H1 (cell line): Measurements from ENCODE around the gene HSP90B1. TPM values are rescaled to one million over a fixed set of nuclear protein-coding genes. Genes with fewer than 3 reads are reported as not detected.

Experiments
- CTCF ChIA-PET: fragments of 300-600 bp; sonication (Branson Sonifier 250); formaldehyde crosslinking; loops from one replicate; lab custom pipeline; 2021; ENCODE audit not compliant: partially characterized antibody; lab: Charles Lee
- POLR2A ChIA-PET: fragments of 300-600 bp; sonication (Branson Sonifier 250); formaldehyde crosslinking; loops from one replicate; lab custom pipeline; 2021; ENCODE audit warnings: inconsistent platforms; ENCODE audit not compliant: partially characterized antibody; lab: Charles Lee
- DNase-seq, 2 experiments: peaks; one replicate each; pipeline versions ENCODE4 v3.0.0 to v3.0.0-alpha.2; 2010 to 2022; ENCODE audit warnings: low spot score in 2 of 2, low read depth in 1 of 2, mixed read lengths in 1 of 2
- FAIRE-seq: peaks from 2 replicates; lab custom pipeline; 2011; peaks lifted over from hg19 to GRCh38; lab: Jason Lieb, UNC
- H2AFZ ChIP-seq: 2 replicates; pipeline ENCODE4 v1.8.1; 2012; ENCODE audit warnings: low read length, inconsistent platforms
- H2AK5ac ChIP-seq: 2 replicates; pipeline ENCODE4 v1.6.1; 2013; ENCODE audit warnings: low read depth, low read length
- H2BK120ac ChIP-seq: replicated peaks from 2 replicates; pipeline ENCODE3; 2013; ENCODE audit warnings: low read depth, low read length, inconsistent platforms
- H2BK12ac ChIP-seq: 2 replicates; pipeline ENCODE4 v1.6.1; 2013; ENCODE audit warnings: low read depth, low read length
- H2BK15ac ChIP-seq: 2 replicates; pipeline ENCODE4 v1.6.1; 2013; ENCODE audit warnings: low read length
- H2BK20ac ChIP-seq: 2 replicates; pipeline ENCODE4 v1.6.1; 2013; ENCODE audit warnings: low read length
- H2BK5ac ChIP-seq: 2 replicates; pipeline ENCODE4 v1.6.1; 2013; ENCODE audit warnings: low read depth, low read length
- H3K14ac ChIP-seq: 2 replicates; pipeline ENCODE4 v1.6.1; 2013; ENCODE audit warnings: inconsistent platforms; ENCODE audit not compliant: insufficient read length
- H3K18ac ChIP-seq: 2 replicates; pipeline ENCODE4 v1.6.1; 2013; ENCODE audit warnings: low read length; ENCODE audit errors: extremely low read depth
- H3K23ac ChIP-seq: 2 replicates; pipeline ENCODE4 v1.6.1; 2013; ENCODE audit warnings: inconsistent platforms; ENCODE audit not compliant: insufficient read length
- H3K23me2 ChIP-seq: 2 replicates; pipeline ENCODE4 v1.6.1; 2013; ENCODE audit warnings: low read depth, low read length
- H3K27ac ChIP-seq: 2 replicates; pipeline ENCODE4 v1.6.1; 2011; ENCODE audit warnings: low read depth, low read length, inconsistent platforms
- H3K27me3 ChIP-seq, 4 experiments: replicated peaks in 1 of 4; 1 replicate in 1 of 4; 2 replicates in 3 of 4; pipeline versions ENCODE4 v1.6.1 to v1.8.1; 2011 to 2013; ENCODE audit warnings: low read length in 3 of 4, mild to moderate bottlenecking in 3 of 4, inconsistent platforms in 2 of 4, mixed read lengths in 2 of 4, moderate library complexity in 1 of 4; ENCODE audit not compliant: control insufficient read depth in 3 of 4, insufficient read depth in 3 of 4; ENCODE audit errors: extremely low read depth in 1 of 4
- H3K36me3 ChIP-seq, 4 experiments: 2 replicates each; pipeline versions ENCODE4 v1.6.1 to v1.8.1; 2011 to 2013; ENCODE audit warnings: mild to moderate bottlenecking in 4 of 4, low read length in 3 of 4, moderate library complexity in 2 of 4, control low read depth in 1 of 4, inconsistent platforms in 1 of 4; ENCODE audit not compliant: insufficient read depth in 4 of 4, control insufficient read depth in 2 of 4
- H3K4ac ChIP-seq: replicated peaks from 2 replicates; pipeline ENCODE3; 2013; ENCODE audit warnings: low read length, low read depth, mixed read lengths, inconsistent platforms; ENCODE audit not compliant: insufficient read length
- H3K4me1 ChIP-seq, 4 experiments: replicated peaks in 1 of 4; 1 replicate in 1 of 4; 2 replicates in 3 of 4; pipeline versions ENCODE4 v1.6.1 to v1.8.1; 2011 to 2013; ENCODE audit warnings: low read length in 3 of 4, inconsistent platforms in 2 of 4, mixed read lengths in 1 of 4; ENCODE audit not compliant: insufficient read depth in 4 of 4, control insufficient read depth in 3 of 4
- H3K4me2 ChIP-seq, 2 experiments: 2 replicates each; pipeline versions ENCODE4 v1.6.1 to v1.8.1; 2011 to 2013; ENCODE audit warnings: low read depth in 2 of 2, low read length in 2 of 2, control low read depth in 1 of 2, inconsistent platforms in 1 of 2, mild to moderate bottlenecking in 1 of 2; ENCODE audit not compliant: insufficient read depth in 1 of 2
- H3K4me3 ChIP-seq, 4 experiments: fragments of 200-600, 300-600 bp in 1 of 4; sonication (generic), shearing (Covaris generic), sonication (Bioruptor Twin) in 1 of 4; 2 replicates each; pipeline versions ENCODE4 v1.5.1 to v1.8.1; 2011 to 2016; ENCODE audit warnings: low read length in 4 of 4, low read depth in 3 of 4, control low read depth in 2 of 4, inconsistent platforms in 2 of 4, mild to moderate bottlenecking in 2 of 4, mixed read lengths in 1 of 4, moderate library complexity in 1 of 4; ENCODE audit not compliant: insufficient read depth in 2 of 4; ENCODE audit errors: extremely low read depth in 1 of 4
- H3K56ac ChIP-seq: replicated peaks from 2 replicates; pipeline ENCODE3; 2013; ENCODE audit warnings: low read depth, mild to moderate bottlenecking, mixed read lengths, low read length, inconsistent platforms; ENCODE audit not compliant: insufficient read length
- H3K79me1 ChIP-seq: 2 replicates; pipeline ENCODE4 v1.6.1; 2013; ENCODE audit warnings: low read depth, low read length, control low read depth
- H3K79me2 ChIP-seq, 2 experiments: 2 replicates each; pipeline versions ENCODE4 v1.6.1 to v1.8.1; 2012 to 2013; ENCODE audit warnings: low read length in 2 of 2, mild to moderate bottlenecking in 2 of 2, inconsistent platforms in 1 of 2; ENCODE audit not compliant: insufficient read depth in 2 of 2, control insufficient read depth in 1 of 2
- H3K9ac ChIP-seq, 4 experiments: replicated peaks in 1 of 4; 1 replicate in 1 of 4; 2 replicates in 3 of 4; pipeline versions ENCODE4 v1.6.1 to v1.8.1; 2011 to 2013; ENCODE audit warnings: low read depth in 3 of 4, low read length in 3 of 4, control low read depth in 2 of 4, mild to moderate bottlenecking in 2 of 4, moderate library complexity in 2 of 4, inconsistent platforms in 1 of 4; ENCODE audit errors: extremely low read depth in 1 of 4
- H3K9me3 ChIP-seq, 2 experiments: 2 replicates each; pipeline versions ENCODE4 v1.6.1 to v1.8.1; 2012 to 2013; ENCODE audit warnings: mild to moderate bottlenecking in 2 of 2, moderate library complexity in 2 of 2, control low read depth in 1 of 2, inconsistent platforms in 1 of 2, low read depth in 1 of 2, low read length in 1 of 2, mixed read lengths in 1 of 2; ENCODE audit not compliant: insufficient read depth in 2 of 2
- H4K20me1 ChIP-seq, 2 experiments: replicated peaks in 1 of 2; 2 replicates each; pipeline versions ENCODE3 to v1.8.1; 2011 to 2013; ENCODE audit warnings: inconsistent platforms in 2 of 2, low read length in 2 of 2, mild to moderate bottlenecking in 1 of 2; ENCODE audit not compliant: insufficient read depth in 2 of 2, control insufficient read depth in 1 of 2
- H4K5ac ChIP-seq: 2 replicates; pipeline ENCODE4 v1.6.1; 2013; ENCODE audit warnings: low read length, low read depth, mixed read lengths, inconsistent platforms; ENCODE audit not compliant: insufficient read length
- H4K8ac ChIP-seq: 2 replicates; pipeline ENCODE4 v1.8.0; 2013; ENCODE audit warnings: mild to moderate bottlenecking, moderate library complexity, low read length, inconsistent platforms; ENCODE audit not compliant: insufficient read depth; ENCODE audit errors: extremely low read depth
- H4K91ac ChIP-seq: replicated peaks from 2 replicates; pipeline ENCODE3; 2013; ENCODE audit warnings: low read length, mixed read lengths, inconsistent platforms; ENCODE audit not compliant: insufficient read length
- CHD1 ChIP-seq: IDR thresholded peaks from 2 replicates; pipeline ENCODE4 v1.6.1; 2012; ENCODE audit warnings: low read depth, low read length, improper control_type of control experiment
- GABPA ChIP-seq: IDR thresholded peaks from 2 replicates; pipeline ENCODE4 v1.6.1; 2011; ENCODE audit warnings: mild to moderate bottlenecking, low read length, moderate library complexity, borderline replicate concordance; ENCODE audit not compliant: insufficient read depth
- GTF2F1 ChIP-seq: IDR thresholded peaks from 2 replicates; pipeline ENCODE4 v1.6.1; 2012; ENCODE audit warnings: low read depth, low read length, improper control_type of control experiment, borderline replicate concordance
- POLR2A ChIP-seq, 2 experiments: IDR thresholded peaks; 1 replicate in 1 of 2; 2 replicates in 1 of 2; pipeline ENCODE4 v1.6.1; 2011; ENCODE audit warnings: low read depth in 2 of 2, low read length in 2 of 2, mild to moderate bottlenecking in 2 of 2; ENCODE audit errors: control extremely low read depth in 1 of 2
- RFX5 ChIP-seq: IDR thresholded peaks from 2 replicates; pipeline ENCODE4 v1.6.1; 2011; ENCODE audit warnings: low read depth, low read length, improper control_type of control experiment, borderline replicate concordance
- RNF2 ChIP-seq: fragments of 200-900, 300-1000 bp; sonication (generic); IDR thresholded peaks from 2 replicates; pipeline ENCODE4 v1.7.1; 2016; ENCODE audit warnings: borderline replicate concordance, low read depth, mild to moderate bottlenecking, antibody characterized with exemption, low read length; ENCODE audit not compliant: poor library complexity, severe bottlenecking; ENCODE audit errors: missing control alignments
- SIX5 ChIP-seq: IDR thresholded peaks from 2 replicates; pipeline ENCODE4 v1.6.1; 2011; ENCODE audit warnings: mild to moderate bottlenecking, low read depth, low read length
- TAF7 ChIP-seq: optimal IDR thresholded peaks from 2 replicates; pipeline ENCODE3; 2011; ENCODE audit warnings: low read depth, mild to moderate bottlenecking, inconsistent platforms, low read length, moderate library complexity, borderline replicate concordance
- TEAD4 ChIP-seq: IDR thresholded peaks from 2 replicates; pipeline ENCODE4 v1.6.1; 2012; ENCODE audit warnings: low read depth, low read length, inconsistent platforms, mixed read lengths
- YY1 ChIP-seq: IDR thresholded peaks from 2 replicates; pipeline ENCODE4 v1.6.1; 2011; ENCODE audit warnings: low read depth, mild to moderate bottlenecking, low read length
- WGBS, 2 experiments: shearing (Covaris generic) in 1 of 2; methylation state at CpG; one replicate each; pipeline versions ENCODE4 v1.1.6 to v1.1.7; 2013 to 2015; ENCODE audit warnings: low lambda C conversion rate in 2 of 2, mixed read lengths in 2 of 2, inconsistent platforms in 1 of 2, low coverage in 1 of 2, missing lambda C conversion rate in 1 of 2; ENCODE audit not compliant: insufficient replicate concordance in 2 of 2, insufficient coverage in 1 of 2, insufficient read length in 1 of 2; ENCODE audit errors: extremely low coverage in 1 of 2, missing lambda C conversion rate in 1 of 2; 5-methylcytosine and 5-hydroxymethylcytosine counted together
- polyA plus RNA-seq, 7 experiments: library from polyadenylated mRNA; depleted of rRNA in 3 of 7; stranded (reverse) in 5 of 7; unstranded in 2 of 7; fragments of >200 nt in 5 of 7; fragments of 200-250 nt in 2 of 7; gene quantifications; 1 replicate in 5 of 7; 2 replicates in 1 of 7; 4 replicates in 1 of 7; pipeline versions ENCODE4 v1.2.1 to v1.2.3, GENCODE V29; 2011 to 2013; ENCODE audit warnings: missing spikeins in 2 of 7, mixed read lengths in 2 of 7
- total RNA-seq: library from RNA; stranded (reverse); fragmentation: NEBNext Ultra II Directional; extraction: Animal tissue kit (Norgen Biotek cat#: 25700); gene quantifications from 2 replicates; pipeline ENCODE4 v1.2.1, GENCODE V29; 2021

Gene HSP90B1
- total and polyA plus RNA-seq, 2 of the 8 experiments (the other 6 are each of a cell fraction or from before 2014, with no cell fraction given), result 161 to 847 TPM

DNA sequence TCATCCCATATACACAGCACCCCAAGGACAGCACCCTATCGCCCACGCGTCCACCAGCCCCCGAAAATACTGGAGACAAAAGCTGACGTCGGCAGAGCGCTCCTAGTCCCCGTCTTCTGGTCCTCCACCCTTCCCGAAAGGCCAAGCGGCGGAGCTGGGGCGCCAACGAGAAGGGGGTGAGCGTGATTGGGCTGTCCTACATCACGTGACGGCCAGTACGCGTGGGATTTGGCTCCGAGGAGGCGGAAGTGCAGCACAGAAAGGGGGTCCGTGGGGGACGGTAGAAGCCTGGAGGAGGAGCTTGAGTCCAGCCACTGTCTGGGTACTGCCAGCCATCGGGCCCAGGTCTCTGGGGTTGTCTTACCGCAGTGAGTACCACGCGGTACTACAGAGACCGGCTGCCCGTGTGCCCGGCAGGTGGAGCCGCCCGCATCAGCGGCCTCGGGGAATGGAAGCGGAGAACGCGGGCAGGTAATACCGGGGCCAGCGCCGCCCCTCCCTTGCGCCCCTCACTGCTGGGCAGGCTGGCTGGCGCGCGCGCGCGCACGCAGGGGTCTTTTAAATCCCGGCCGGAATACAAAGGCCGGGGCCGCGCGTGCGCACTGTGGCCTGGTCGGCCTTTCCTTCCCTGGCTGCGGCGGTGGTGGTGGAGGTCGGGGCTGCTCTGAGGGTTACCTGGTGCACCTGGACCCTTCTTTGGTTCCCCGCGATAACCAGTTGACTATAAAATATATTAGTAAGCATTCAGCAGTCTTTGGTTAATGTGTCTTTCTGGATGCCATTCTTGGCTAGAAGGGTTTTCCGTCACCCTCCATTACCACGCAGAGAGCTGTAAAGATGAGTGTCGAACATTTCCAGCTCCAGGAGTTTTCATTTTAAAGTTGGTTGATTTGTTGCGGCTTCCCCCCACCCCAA, 35.6 kb downstream of the HSP90B1 start, which contains the start of gene TDG:
TSS of gene TDG (plus strand) at position 283 of the 915 bp plus-strand sequence. CDS start at position 449, 166 bp downstream.
- Histone ChIP-seq H3K14ac (peak within 1 kb of the TSS; percentile 50), H3K56ac (peak within 1 kb of the TSS; percentile 56), H3K9me3 (no peaks in the 10 kb centered on the region), H4K8ac (peak within 1 kb of the TSS; percentile 91; the same call in 1 of the 2 replicates), H3K27me3 (no peaks in the 10 kb centered on the region), H3K4me2 (peak within 1 kb of the TSS; percentile 79 to 89), H2AK5ac (peak within 1 kb of the TSS; percentile 56; the same call in 1 of the 2 replicates), H3K4ac (peak within 1 kb of the TSS; percentile 63), H3K4me3 (peak within 1 kb of the TSS; percentile 80 to 91 (median 88)), H4K20me1 (peaks cover 2 to 3% of the 10 kb centered on the region in 2 experiments), H3K4me1 (peaks cover 0 to 9% (median 2%) of the 10 kb centered on the region in 4 experiments; a peak in 4 of 7 replicates), H3K79me1 (peaks cover 3% of the 10 kb centered on the region; the same call in 1 of the 2 replicates), H3K23me2 (peaks cover 11% of the 10 kb centered on the region; the same call in 1 of the 2 replicates), H2BK120ac (peak within 1 kb of the TSS; percentile 47), H2BK5ac (peak within 1 kb of the TSS; percentile 74), H2BK15ac (no peak within 1 kb of the TSS), H3K18ac (peak within 1 kb of the TSS; percentile 68; the same call in 1 of the 2 replicates), H2BK20ac (no peak within 1 kb of the TSS), H4K91ac (peak within 1 kb of the TSS; percentile 59), H3K23ac (no peak within 1 kb of the TSS), H2BK12ac (no peak within 1 kb of the TSS; the same call in 1 of the 2 replicates), H3K27ac (peak within 1 kb of the TSS; percentile 94), H3K36me3 (peaks cover 0 to 15% (median 3%) of the 10 kb centered on the region in 4 experiments; a peak in 1 of 8 replicates), H4K5ac (peak within 1 kb of the TSS; percentile 93), H2AFZ (no peak within 1 kb of the TSS; the same call in 1 of the 2 replicates), H3K79me2 (peaks cover 49 to 75% of the 10 kb centered on the region in 2 experiments), H3K9ac (peak within 1 kb of the TSS; percentile 89 to 100 (median 94))
- peak; percentile 36 for FAIRE-seq
- ChIA-PET POLR2A (interaction anchor here (0.6 to 4.6 kb wide), 35 partner anchors 8 to 354 kb away, joined by 3 to 141 read pairs (median 3); partner anchors contain the start of genes GLT8D2, HSP90B1, NFYB and NT5DC3), CTCF (interaction anchor here (0.8 to 0.9 kb wide), 2 partner anchors 8 to 20 kb away, joined by 3 read pairs; no protein-coding TSS in a partner anchor)
- WGBS, 2 experiments, result 8% methylated on average over 47 of the region's 64 CpGs; no CpG with 5 or more reads in 1 of the 2 experiments
- DNase-seq, result peak; percentile 93 to 96
- TF ChIP-seq GABPA, result peak; percentile 90
- TF ChIP-seq POLR2A (IDR thresholded peaks at IDR 0.05; ENCODE audit: control extremely low read depth in 1 of 2, low read depth in 2 of 2, low read length in 2 of 2), result peak; percentile 94 to 98
- TF ChIP-seq RNF2, result no peak
- TF ChIP-seq CHD1, result no peak
- peak; percentile 77 for TF ChIP-seq TAF7
- TF ChIP-seq TEAD4, result no peak
- no peak for TF ChIP-seq YY1
- no peak for TF ChIP-seq RFX5
- no peak for TF ChIP-seq SIX5
- 0 out of 2 replicates have a peak, but pooled peaks have one; percentile 17 for TF ChIP-seq GTF2F1
